ENCODE data around the gene KLHL36.

DNA sequence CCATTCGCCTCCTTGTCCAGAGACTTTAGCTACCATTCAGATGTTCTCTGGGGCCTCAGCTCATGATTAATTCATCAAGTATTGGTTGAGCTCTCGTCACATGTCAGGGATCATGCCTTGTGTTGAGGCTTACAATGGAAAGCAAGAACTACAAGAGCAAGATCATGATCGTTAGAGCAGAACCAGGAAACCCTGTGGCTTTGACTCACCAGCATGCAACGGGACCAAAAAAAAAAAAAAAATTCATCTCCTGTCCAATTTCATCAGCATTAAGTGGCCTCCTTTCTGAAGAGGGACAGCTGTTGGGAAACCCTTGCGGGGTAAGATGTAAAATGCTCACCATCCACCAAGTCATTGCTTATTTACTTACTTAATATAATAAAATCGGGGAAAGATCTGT lies 39.4 kb downstream of the KLHL36 start:
- no peak for TF ChIP-seq CTCF (conservative IDR thresholded peaks at IDR 0.05 in 1 of 2, IDR thresholded peaks at IDR 0.05 in 1 of 2; ENCODE audit: extremely low read depth in 1 of 2, insufficient read depth in 1 of 2, low read depth in 1 of 2, low read length in 2 of 2)
- no peak for TF ChIP-seq EZH2 (IDR thresholded peaks at IDR 0.05; ENCODE audit: borderline replicate concordance, low read length)

All from mammary epithelial cell (primary cell).